HG03159 (cell line): ENCODE measurements around the gene TNIK.

Source experiments
- ATAC-seq: cut with Tn5 transposase; IDR thresholded peaks from one replicate; pipeline ENCODE4 v1.9.1; 2021; ENCODE audit warnings: mild to moderate bottlenecking, moderate library complexity; ENCODE audit not compliant: unreplicated experiment

Gene TNIK

DNA sequence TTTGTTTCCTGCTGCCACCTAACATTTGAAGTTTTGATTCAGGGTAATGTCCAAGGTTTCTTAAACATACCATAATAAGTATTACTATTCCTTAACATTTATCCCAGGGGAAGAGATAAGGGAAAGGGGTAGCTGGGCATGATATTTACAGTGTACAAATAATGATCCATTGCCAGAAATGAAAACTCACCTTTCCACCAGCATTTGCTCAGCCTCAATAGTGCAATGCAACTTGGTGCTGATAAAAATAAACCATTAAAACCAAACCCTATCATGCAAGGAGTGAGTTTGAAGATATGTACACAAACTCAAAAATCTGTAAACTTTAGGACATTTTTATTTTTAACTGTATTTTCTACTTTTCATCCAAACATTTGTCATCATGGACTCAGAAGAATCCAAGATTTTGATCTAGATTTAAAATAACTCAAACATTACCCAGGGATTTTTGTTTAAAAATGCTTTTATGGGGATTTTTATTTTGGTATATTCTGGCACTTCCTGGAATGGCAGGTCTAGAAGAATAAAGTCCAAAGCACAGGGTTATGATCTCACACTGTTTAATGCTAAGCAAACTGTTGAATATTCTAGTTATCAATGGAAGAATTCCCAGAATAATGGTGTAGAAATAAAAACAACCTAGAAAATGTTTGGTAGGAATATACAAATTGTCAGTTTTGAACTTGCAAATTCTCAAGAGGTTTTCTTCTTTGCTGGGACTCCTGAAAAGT lies 401.2 kb downstream of the TNIK start:
- ATAC-seq, result no peak

DNA sequence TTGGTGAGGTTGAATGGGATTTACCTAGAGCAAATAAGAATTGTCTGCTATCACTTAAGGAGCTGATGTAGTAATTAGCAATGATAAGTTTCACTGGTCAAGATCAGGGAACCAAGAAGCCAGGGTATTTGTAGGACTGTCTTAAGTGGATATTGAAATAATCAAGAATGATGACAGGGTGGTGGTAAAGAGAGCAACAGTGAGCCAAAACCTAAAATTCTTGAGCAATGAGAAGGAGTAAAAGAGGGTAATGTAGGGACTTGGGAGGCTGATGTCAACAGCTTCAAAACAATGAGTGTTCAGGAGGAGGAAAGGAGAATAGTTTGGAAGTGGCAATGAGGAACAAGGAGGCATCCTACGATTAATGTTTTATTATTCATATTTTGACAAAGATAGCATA lies 402.1 kb downstream of the TNIK start:
- no peak for ATAC-seq

DNA sequence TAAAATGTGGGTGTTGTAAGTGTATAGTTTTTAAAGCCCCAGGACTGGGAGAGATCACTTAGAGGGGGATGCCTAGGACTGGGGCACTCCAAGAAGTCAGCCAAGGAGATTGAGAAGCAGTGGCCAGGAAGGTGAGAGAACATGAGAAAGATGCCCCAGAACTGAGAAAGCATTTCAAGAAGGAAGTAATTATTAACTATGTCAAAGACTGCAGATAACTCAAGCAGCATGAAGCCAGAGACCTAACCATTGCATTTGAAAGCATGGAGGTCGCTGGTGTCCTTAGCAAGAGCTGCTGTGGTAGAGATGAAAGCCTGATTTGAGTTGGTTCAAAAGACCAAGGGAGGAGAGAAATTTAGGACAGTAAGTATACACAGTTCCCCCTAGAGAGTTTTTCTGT lies 403.1 kb downstream of the TNIK start:
- no peak for ATAC-seq

DNA sequence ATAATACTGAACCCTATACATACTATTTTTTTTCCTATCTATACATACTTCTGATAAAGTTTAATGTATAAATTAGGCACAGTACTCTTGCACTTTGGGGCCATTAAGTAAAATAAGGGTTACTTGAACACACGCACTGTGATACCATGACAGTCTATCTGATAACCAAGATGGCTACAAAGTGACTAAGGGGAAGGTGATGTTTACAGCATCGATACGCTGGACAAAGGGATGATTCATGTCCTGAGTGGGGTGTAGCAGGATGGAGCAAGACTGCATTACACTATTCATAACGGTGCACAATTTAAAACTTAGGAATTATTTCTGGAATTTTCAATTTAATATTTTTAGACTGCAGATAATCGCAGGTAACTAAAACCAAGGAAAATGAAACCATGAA lies 403.7 kb downstream of the TNIK start:
- no peak for ATAC-seq

DNA sequence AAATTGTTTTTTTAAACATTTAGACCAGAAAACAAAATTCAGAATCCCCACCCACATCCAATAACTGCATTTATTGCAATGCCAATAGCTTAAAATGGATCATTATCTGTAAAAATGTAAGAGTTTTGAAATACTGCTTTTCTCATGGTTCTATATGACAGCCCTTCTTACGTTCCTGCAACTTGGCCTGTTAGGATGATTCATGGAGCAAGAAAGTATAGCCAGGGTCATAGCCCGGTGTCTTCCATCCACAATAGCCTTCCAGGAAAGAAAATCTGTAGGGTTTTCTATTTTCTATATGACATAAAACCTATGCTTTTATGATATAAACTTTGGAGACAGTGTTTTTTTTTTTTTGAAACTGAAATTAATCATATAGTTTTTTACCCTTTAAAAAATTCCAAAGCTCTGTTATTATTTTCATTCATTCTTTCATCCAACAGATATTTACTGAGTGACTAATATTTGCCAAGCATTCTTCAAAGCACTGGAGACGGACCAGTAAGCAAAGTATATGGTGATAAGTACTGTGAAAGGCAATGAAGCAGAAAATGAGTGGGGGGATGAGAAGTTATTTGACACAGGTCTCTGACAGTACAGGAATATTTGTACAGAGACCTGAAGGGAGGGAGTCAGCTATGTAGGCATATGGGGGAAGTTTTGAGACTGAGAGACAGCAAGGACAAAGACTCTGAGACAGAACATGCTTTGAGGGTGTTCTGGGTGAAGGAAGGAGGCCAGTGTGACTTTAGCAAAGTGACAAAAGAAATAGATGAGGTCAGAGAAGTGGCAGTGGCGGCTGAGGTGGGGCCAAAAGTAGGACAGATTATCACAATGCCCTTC lies 404.6 kb downstream of the TNIK start:
- no peak for ATAC-seq

DNA sequence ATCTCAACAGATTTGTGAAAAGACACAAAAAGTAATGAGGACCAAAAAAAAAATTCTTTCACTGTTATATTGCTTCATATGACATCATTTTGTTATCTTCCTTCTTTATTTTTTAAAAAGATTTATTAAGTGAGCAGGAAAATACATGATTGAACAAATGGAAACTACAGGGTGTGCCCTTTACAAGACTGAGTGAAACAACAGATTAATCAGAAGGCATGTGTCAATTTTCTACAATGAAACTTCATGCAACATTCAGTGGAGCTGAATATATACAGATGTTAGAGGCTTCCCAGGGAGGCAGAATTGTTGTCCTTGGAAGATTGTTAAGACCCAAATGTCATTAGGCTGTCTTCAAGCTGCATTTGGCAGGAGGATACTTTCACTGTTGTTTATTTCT lies 405.3 kb downstream of the TNIK start:
- ATAC-seq, result no peak

DNA sequence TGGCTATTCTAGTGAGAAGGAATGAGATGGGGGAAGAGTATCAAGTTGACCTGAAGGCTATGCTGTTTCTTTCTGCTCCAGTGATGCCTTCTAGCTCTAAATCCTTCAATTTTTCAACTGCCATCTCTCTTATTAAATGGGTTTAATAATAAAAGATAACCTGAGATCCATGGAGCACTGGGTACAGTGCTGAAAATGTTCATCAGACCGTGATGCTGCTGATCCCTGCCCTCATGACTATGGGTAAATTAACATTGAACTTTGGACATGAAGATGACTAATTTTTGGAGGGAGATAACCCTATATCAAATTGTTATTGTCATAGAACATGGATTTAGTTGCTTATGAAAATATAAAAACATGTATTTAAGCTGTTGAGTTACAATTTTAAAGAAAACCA lies 406.0 kb downstream of the TNIK start:
- no peak for ATAC-seq

DNA sequence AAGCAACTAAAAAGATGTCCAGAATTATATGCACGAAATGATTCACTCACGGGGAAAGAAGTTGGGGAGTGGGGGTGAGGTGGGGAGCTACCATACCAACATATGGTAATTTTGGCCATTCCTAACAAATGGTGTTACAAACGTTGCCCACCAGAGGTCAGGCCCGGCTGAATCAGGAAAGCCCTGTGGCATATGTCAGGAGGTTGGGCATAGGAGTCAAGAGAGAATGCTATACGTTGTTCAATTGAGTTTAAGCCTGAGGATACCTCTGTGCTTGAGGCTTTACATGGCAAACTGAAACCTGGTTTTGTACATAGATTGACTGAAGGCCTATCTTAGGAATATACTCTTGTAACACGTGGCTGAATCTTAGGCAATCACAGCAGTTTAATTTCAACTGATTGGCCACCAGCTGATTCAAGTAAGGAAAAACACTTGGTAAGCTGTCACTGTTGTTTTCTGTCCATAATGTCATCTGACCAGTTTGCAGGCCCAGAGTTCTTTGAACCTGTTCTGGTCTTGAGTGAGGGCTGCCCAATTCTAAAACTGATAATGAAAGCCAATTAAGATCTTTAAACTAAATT lies 410.3 kb downstream of the TNIK start:
- peak; percentile 96 for ATAC-seq

DNA sequence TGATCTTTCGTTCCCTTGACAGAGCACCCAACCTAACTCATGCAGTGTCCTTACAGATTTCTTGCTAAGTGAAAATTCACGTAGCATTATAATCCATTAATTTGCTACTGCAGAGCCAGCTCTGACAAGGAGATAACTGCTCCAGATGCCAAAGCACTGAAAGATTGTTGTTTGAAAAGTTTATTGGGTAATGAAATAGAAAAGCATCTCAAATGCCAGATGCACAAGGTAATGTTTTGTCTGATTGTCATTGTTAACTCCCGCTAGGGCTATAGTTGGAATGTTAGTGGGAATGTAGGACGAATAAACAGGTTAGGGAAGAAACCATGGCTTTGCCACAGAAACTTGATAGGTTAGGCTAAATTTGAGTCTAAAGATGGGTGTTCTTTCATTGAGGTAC lies 413.4 kb downstream of the TNIK start:
- ATAC-seq, result no peak

DNA sequence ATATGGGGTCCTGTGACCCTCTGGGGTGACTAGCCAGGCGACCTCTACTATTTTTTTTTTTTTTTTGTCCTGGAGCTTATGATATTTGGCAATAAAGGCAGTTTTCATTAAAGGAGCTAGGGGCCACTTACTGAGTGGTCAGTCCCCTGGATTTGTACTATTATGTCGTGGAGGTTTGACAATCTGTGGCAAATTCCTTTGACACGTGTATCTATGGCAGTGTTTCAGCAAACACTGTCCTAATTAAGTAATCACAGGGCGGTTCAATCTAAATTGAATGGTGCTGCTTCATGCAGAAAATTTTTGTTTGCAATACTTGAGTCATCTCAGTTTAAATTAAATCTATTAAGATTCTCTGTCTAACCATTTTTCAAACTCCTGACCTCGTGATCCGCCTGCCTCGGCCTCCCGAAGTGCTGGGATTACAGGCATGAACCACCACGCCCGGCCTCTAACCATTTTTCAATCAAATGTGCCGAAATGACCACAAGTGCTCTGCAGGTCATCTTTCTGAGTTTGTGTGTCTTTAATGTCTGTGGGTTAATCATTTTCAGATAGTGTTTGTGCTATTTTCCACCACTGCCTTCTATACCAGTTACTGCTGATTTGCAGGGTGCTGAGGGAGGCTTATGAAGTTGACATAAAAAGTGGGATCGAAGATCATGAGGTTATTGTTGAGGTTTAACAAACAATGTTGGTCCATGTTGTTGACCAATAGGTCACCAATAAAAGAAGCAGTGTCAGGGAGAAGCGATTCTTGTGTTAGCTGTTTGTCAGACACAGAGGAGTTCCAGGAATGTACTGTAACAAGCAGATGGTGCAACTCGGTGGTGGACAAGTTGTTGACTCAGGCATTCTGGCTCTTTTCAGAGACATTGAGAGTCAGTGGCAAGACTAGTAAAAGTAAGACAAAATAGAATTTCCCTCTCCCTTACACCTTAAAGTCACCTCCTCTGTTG lies 415.1 kb downstream of the TNIK start:
- no peak for ATAC-seq

DNA sequence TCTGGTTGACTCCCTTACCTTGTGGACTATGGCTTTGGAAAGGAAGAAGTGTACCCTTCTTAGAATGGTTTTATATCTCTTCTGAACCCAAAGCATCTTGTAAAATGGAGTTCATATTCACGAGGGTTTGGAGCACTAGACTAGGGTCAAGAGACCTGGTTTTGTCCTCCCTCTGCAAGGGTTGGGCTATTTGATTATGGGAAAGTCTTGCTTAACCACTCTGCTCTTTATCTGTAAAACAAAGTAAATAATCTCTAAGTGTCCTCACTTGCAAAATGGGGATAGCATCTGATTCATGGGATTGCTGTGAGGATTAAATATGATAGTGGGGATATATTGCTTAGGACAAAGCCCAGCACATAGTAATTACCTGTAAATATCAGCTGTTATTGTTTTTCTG lies 415.8 kb downstream of the TNIK start:
- ATAC-seq, result no peak

DNA sequence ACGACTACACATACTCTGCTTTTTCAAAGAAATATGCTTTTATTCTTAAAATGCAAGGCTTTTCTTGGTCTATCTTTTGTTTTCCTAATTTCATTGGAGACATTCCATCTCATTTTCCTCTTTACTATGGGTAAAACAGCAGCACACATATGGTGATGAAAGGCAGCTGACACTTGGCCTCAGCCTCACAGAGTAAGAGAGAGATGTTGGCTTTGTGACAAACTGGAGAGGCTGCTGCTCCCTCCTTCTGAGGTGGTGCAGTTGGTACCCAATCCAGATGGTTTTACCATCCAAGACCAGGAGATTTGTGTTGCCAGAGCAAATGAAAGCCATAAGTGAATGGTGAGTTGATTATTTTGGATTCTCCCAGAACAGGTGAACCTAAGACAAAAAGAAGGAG lies 420.5 kb downstream of the TNIK start:
- no peak for ATAC-seq

DNA sequence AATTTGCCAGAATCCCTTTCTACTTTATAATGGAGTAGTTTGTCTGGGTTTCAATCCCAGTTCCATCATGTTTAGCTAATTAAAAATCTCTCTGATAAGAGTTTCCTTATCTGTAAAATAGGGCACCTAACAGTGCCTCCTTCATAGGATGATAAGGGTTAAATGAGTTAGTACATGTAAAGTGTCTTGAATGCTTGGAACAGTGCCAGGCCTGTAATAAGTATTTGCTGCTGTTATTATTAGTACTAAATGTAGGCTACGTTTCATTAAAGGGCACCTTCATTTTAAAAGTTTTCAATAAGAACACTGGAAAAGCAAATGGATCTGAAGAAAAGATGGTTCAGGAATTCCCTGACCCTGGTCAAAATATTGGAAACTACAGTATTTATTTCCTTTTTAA lies 421.9 kb downstream of the TNIK start:
- ATAC-seq, result no peak

DNA sequence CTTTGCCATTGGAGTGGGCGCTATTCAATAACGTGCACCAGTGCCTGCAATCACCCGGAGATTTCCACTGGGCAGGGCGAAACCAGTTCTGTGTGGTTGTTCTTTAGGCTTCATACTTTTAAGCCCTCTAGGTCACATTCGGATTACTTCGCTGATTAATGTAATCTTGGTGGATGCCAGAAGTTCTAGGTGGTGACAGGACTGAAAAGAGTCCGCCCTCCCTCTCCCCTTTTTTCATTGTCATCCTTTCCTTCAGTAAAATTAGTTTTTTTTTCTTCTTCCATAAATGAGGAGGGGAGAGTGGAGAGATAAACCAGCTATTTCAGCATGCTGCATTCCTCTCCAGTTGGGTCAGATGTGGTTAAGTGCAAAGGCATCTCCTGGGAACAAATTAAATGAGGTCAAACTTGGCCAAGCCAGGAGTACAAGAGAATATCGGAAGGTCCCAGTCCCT lies 431.4 kb downstream of the TNIK start:
- no peak for ATAC-seq

DNA sequence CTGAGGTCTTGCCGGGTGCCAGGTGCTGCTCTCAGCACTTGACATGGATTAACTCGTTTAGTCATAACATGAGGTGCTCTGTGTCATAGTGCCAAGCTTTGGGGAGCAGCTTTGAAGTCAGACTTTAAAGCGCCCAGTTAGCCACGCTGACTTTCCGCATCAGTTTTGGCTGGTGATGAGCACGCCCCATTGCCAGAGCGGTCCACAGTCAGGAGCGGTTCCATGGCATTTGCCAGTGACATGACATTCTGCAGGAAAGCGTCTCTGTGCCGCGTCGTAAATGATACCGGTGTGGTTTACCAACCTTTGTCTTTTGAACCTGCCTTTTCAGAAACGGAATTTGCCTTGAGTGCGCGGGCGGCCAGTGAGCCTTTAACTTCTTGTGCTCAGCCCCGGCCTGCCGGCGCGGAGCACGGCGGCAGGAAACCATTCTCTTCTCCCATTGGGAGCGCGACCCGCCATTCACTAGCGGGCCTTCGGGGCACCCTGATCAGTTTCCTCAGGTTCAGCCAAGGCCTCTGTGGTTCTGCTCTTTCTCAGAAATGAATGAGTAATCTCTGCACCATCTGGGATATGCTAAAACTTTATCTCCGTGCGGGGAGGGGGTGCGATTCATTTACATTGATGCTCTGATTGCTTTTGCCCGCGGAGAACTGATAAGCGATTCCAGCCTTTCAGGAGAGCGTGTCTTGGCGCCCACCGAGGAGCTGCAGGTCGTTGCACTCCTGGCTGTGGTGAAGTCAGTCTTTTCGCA lies 432.0 kb downstream of the TNIK start:
- no peak for ATAC-seq

DNA sequence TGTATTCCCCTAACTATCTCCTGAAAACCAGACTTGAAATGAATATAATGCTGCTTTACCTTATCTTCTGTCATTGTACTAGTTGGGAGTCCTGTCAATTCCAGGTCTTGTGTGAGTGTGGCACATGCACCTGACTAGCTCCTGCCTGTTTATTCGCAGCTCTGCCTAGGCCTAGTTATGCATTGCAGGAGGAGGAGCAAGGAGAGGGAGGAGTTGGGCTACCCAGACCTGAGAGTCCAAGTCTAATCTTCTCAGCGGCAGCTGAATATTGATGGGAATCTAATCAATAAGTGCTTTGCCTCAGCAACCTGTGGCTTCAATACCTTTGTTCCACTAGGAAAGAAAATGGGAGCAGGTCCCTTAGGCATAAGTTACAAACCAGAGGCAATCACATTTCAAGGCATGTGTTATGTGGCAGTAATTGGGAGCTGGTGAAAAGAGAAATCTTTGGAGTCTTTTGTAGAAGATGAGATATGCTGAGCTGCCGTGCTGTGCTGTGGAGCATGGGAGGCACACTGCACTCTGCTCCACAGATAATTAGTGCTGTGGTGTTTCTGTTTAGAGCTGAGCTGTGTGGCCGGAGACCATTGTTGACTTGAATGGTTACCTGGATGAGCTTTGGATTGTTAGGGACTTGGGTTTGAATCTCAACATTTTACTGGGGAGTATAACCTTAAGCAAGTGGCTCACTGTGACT lies 433.5 kb downstream of the TNIK start, which contains the start of gene SLC2A2:
Gene SLC2A2, minus strand, starts transcription at position 124 of the 697 bp plus-strand sequence. Its CDS starts 50 bp downstream, at position 74.
- ATAC-seq, result no peak

DNA sequence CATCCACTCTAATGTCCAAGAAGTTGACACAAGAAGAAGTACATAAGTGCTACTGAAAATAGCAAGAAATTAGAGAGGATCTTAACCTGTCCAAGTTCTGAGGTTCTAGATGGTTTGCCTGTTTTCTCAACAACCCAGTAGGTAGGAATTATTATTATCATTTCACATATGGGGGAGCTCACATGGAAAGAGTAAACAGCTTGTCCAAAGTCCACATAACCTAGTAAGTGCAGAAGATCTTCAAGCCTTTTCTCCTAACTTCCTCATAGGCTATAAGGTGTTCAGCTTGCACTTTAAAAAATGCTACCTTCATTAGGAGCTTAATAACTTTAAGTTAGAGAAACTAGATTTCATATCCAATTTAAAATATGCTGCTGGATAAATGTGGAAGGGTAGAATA lies 436.6 kb downstream of the TNIK start:
- ATAC-seq, result no peak

DNA sequence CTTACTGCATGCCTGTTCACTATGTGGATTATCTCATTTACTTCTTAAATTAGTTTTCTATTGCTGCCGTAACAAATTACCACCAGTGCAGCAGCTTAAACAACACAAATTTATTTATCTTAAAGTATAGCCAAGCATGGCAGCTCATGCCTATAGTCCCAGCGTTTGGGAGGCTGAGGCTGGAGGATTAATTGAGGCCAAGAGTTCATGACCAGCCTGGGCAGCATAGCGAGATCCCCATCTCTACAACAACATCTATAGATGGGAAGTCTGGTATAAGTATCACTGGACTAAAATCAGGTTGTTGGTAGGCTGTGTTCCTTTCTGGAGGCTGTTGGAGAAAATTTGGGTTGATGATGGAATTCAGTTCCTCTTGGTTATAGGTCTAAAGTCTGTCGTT lies 438.8 kb downstream of the TNIK start:
- no peak for ATAC-seq

DNA sequence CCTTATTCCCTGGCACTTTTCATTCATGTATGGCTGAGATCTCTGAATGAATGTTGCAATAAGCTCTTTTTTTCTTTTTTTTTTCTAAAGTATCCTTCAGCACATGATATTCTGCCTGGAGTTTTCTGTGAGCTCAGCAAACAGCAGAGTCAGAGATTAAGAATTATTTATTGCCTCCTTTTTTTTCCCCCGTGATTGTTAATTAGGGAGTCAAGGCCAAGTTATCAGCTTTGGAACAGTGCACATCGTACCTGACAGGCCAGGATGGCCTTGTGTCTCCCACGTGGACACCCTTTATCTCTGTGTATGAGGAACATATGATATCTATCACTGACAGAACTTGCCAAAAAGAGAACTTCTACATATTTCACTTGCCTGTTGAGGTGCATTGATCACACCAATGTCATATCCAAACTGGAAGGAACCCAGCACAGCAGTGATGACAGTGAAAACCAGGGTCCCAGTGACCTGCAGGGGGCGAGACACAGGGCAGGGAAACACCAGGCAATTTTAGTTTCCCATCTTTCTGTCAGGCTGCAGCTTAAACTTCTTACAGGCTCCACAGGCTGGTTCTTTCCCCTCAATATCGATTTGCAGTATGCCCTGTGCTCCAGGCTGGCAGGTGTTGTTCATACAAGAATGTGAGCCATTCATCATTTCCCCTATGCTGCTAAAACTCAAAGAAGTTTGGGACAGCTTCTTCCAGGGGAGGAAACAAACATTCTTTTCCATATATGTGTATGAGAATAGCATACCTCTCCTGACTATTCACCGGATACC lies 441.9 kb downstream of the TNIK start:
- no peak for ATAC-seq
